A673 (cell line): ENCODE results near the gene MICALL2.

Experiments
- CTCF ChIP-seq: fragments of 300-800, 200-600 bp; sonication (generic); conservative IDR thresholded peaks from 2 replicates; pipeline ENCODE4 v1.5.1; 2017; ENCODE audit warnings: low read depth, mild to moderate bottlenecking, antibody characterized with exemption, low read length, moderate library complexity, mixed read lengths
- EZH2 ChIP-seq: fragments of 200-600 bp; sonication (generic); IDR thresholded peaks from 2 replicates; pipeline ENCODE4 v1.6.1; 2017; ENCODE audit warnings: borderline replicate concordance, low read depth, mild to moderate bottlenecking, mixed read lengths, antibody characterized with exemption, low read length; ENCODE audit not compliant: poor library complexity, severe bottlenecking

- no peak for TF ChIP-seq CTCF
- TF ChIP-seq EZH2, result no peak
These were observed 22.7 kb downstream of the MICALL2 start for GRCh38 chr7:1436608-1437007.
